ENCODE measurements around the gene NCAPG2.
"Not testable (repeated sequence)": the region's sequence is repeated elsewhere in the genome, so short reads cannot be mapped to it uniquely, and the experiment has no call there.

DNA sequence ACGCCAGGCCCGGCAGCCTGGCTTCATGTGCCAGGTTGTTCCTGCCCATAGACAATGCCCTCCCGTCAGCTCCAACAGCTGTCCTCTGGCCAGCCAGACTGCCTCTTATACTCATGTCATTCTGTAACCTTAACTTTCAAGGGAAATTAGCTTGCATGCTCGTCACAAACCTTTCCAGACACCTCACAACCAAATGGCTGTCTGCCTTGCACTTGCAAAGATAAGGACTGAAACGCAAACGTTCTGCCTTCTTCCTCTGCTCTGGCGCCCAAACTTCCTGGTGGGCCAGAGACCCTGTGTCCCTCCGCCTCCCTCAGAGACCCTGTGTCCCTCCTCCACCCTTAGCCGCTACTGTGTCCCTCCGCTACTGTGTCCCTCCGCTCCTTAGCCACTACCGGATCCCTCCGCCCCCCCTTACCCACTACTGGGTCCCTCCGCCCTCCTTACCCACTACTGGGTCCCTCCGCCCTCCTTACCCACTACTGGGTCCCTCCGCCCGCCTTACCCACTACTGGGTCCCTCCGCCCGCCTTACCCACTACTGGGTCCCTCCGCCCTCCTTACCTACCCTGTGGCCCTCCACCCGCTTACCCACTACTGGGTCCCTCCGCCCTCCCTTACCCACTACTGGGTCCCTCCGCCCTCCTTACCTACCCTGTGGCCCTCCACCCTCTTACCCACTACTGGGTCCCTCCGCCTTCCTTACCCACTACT is 37.5 kb downstream of the NCAPG2 start:
- not testable (repeated sequence) for TF ChIP-seq SP1 (IDR thresholded peaks at IDR 0.05); ZNF384 (IDR thresholded peaks at IDR 0.05); ELF4 (IDR thresholded peaks at IDR 0.05); SUZ12 (IDR thresholded peaks at IDR 0.05); CTBP1 (IDR thresholded peaks at IDR 0.05; ENCODE audit: borderline replicate concordance); L3MBTL2 (conservative IDR thresholded peaks at IDR 0.05); FOXM1 (IDR thresholded peaks at IDR 0.05; ENCODE audit: borderline replicate concordance)
- TF ChIP-seq, protein P1, sequence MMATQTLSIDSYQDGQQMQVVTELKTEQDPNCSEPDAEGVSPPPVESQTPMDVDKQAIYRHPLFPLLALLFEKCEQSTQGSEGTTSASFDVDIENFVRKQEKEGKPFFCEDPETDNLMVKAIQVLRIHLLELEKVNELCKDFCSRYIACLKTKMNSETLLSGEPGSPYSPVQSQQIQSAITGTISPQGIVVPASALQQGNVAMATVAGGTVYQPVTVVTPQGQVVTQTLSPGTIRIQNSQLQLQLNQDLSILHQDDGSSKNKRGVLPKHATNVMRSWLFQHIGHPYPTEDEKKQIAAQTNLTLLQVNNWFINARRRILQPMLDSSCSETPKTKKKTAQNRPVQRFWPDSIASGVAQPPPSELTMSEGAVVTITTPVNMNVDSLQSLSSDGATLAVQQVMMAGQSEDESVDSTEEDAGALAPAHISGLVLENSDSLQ (IDR thresholded peaks at IDR 0.05) = not testable (repeated sequence)

Measured in HEK293T (cell line).